Transverse colon (tissue), 4 donors: ENCODE data around the gene BRD3OS.

ENCODE experiments used
- EP300 ChIP-seq: sonication (generic); formaldehyde crosslinking; IDR thresholded peaks from one replicate; pipeline ENCODE4 v1.6.1; 2017; ENCODE audit warnings: antibody characterized with exemption, low read depth
- POLR2A ChIP-seq: fragments of 450-650 bp; IDR thresholded peaks from one replicate; pipeline ENCODE4 v1.6.1; 2016; ENCODE audit warnings: antibody characterized with exemption, mild to moderate bottlenecking, moderate library complexity
- POLR2AphosphoS5 ChIP-seq, 3 donors: sonication (generic); formaldehyde crosslinking; IDR thresholded peaks; one replicate each; pipeline ENCODE4 v1.6.1; 2016; ENCODE audit warnings: antibody characterized with exemption in 3 of 3
- TF ChIP-seq, protein P1 (sequence below), 5 experiments: fragments of 200-600 bp in 3 of 5; fragments of 450-650 bp in 2 of 5; sonication (generic) in 3 of 5; IDR thresholded peaks; 1 replicate in 2 of 5; 2 replicates in 3 of 5; pipeline ENCODE4 v1.5.1; 2016 to 2017; ENCODE audit warnings: antibody characterized with exemption in 5 of 5, inconsistent platforms in 3 of 5, mild to moderate bottlenecking in 2 of 5, moderate library complexity in 1 of 5

DNA sequence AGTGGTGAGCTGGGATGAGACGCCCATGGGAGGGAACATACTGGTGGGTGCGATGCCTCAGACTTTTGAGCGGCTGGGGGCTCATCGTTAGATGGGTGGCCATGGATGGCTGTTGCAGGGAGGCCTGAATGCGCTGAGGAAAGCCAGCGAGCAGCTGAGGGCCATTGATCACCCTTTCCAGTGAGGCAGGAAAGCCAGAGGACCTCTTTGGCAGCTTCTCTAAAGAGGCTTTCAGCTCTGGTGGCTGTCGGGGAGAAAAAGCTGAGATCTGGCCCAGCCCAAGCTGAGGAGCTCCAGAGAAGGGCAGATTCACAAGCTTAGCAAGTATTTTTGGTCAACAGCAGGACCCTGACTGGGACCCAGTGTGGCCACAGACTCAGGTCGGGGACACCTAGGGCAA lies 19.9 kb upstream of the BRD3OS start:
- TF ChIP-seq POLR2A (no peak), POLR2AphosphoS5 (IDR thresholded peaks at IDR 0.05) (no peak), EP300 (no peak)
- TF ChIP-seq, protein P1, sequence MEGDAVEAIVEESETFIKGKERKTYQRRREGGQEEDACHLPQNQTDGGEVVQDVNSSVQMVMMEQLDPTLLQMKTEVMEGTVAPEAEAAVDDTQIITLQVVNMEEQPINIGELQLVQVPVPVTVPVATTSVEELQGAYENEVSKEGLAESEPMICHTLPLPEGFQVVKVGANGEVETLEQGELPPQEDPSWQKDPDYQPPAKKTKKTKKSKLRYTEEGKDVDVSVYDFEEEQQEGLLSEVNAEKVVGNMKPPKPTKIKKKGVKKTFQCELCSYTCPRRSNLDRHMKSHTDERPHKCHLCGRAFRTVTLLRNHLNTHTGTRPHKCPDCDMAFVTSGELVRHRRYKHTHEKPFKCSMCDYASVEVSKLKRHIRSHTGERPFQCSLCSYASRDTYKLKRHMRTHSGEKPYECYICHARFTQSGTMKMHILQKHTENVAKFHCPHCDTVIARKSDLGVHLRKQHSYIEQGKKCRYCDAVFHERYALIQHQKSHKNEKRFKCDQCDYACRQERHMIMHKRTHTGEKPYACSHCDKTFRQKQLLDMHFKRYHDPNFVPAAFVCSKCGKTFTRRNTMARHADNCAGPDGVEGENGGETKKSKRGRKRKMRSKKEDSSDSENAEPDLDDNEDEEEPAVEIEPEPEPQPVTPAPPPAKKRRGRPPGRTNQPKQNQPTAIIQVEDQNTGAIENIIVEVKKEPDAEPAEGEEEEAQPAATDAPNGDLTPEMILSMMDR (IDR thresholded peaks at IDR 0.05), result no peak
